Calu3 (cell line): Measurements from ENCODE around the gene PDK2. TPM values are rescaled to one million over a fixed set of nuclear protein-coding genes. Genes with fewer than 3 reads are reported as not detected.
A peak's percentile ranks its signal among the peaks of the same experiment; 100 is the strongest.

Experiments
- BruUV-seq: library from RNA; stranded (reverse); fragments of 400-500 nt; replicated peaks from 2 replicates; lab custom pipeline; 2021; lab: Mats Ljungman, UMichigan
- CTCF ChIA-PET: fragments of 300-600 bp; sonication (Branson Sonifier 250); formaldehyde crosslinking; loops from one replicate; lab custom pipeline; 2022; ENCODE audit warnings: antibody characterized with exemption; lab: Charles Lee
- DNase-seq: peaks from one replicate; pipeline ENCODE4 v3.0.0; 2022
- H3K27ac Mint-ChIP-seq: one replicate; pipeline ENCODE4 v1.8.0; 2022; ENCODE audit warnings: mixed read lengths; ENCODE audit not compliant: unreplicated experiment
- H3K27me3 Mint-ChIP-seq: one replicate; pipeline ENCODE4 v1.8.0; 2022; ENCODE audit warnings: mixed read lengths; ENCODE audit not compliant: unreplicated experiment
- H3K36me3 Mint-ChIP-seq: one replicate; pipeline ENCODE4 v1.8.0; 2022; ENCODE audit warnings: mild to moderate bottlenecking, moderate library complexity, mixed read lengths; ENCODE audit not compliant: insufficient read depth, unreplicated experiment
- H3K4me1 Mint-ChIP-seq: one replicate; pipeline ENCODE4 v1.8.0; 2022; ENCODE audit warnings: mild to moderate bottlenecking, low read depth, mixed read lengths; ENCODE audit not compliant: unreplicated experiment
- H3K4me3 Mint-ChIP-seq: one replicate; pipeline ENCODE4 v1.8.0; 2022; ENCODE audit warnings: mild to moderate bottlenecking, low read depth, moderate library complexity, mixed read lengths; ENCODE audit not compliant: unreplicated experiment
- H3K9me3 Mint-ChIP-seq: one replicate; pipeline ENCODE4 v1.8.0; 2022; ENCODE audit warnings: low read depth, mixed read lengths; ENCODE audit not compliant: unreplicated experiment
- CTCF ChIP-seq: fragments of 200-600 bp; IDR thresholded peaks from one replicate; pipeline ENCODE4 v1.8.0; 2022; ENCODE audit warnings: antibody characterized with exemption; ENCODE audit not compliant: unreplicated experiment
- intact Hi-C: fragments of 100-400 bp; cut with micrococcal nuclease; formaldehyde crosslinking; loops from one replicate; pipeline ENCODE4 v1.10.0; 2022; ENCODE audit not compliant: unreplicated experiment
- total RNA-seq: library from RNA; stranded (reverse); gene quantifications from 2 replicates; pipeline ENCODE4 v1.2.3, GENCODE V29; 2022

The PDK2 gene
- total RNA-seq, 1 experiment from 2014 or later: 29.5 TPM

- no TSS peak for BruUV-seq
- Mint-ChIP-seq H3K27me3 (no peaks in the 10 kb centered on the region), H3K4me1 (peaks cover 96% of the 10 kb centered on the region), H3K4me3 (no peak overlapping the region), H3K27ac (peak overlapping the region; percentile 70), H3K36me3 (peaks cover 55% of the 10 kb centered on the region), H3K9me3 (peaks cover 3% of the 10 kb centered on the region)
- TF ChIP-seq CTCF: no peak
- DNase-seq: peak; percentile 56
- CTCF ChIA-PET: interaction anchor here (0.7 to 1.3 kb wide), 3 partner anchors 10 to 21 kb away, joined by 3 to 4 read pairs (median 3); no protein-coding TSS in a partner anchor
- intact Hi-C loops: no loop called here
These were observed 47.5 kb upstream of the PDK2 start for GRCh38 chr17:50047488-50048126.

- no peak for DNase-seq
- BruUV-seq: no TSS peak
- H3K9me3 Mint-ChIP-seq: peaks cover 3% of the 10 kb centered on the region
- peaks cover 96% of the 10 kb centered on the region for H3K4me1 Mint-ChIP-seq
- CTCF ChIA-PET: interaction anchor here (1.0 to 1.3 kb wide), 2 partner anchors 9 to 21 kb away, joined by 3 read pairs; no protein-coding TSS in a partner anchor
- no peaks in the 10 kb centered on the region for H3K27me3 Mint-ChIP-seq
- peaks cover 61% of the 10 kb centered on the region for H3K36me3 Mint-ChIP-seq
- no peak for TF ChIP-seq CTCF
- peak overlapping the region; percentile 75 for H3K27ac Mint-ChIP-seq
- no peak overlapping the region for H3K4me3 Mint-ChIP-seq
- intact Hi-C loops: no loop called here
These were observed 46.9 kb upstream of the PDK2 start for GRCh38 chr17:50048146-50048720.

GRCh38 chr17:50048988-50049387 is 46.2 kb upstream of the PDK2 start:
- BruUV-seq: no TSS peak

DNA sequence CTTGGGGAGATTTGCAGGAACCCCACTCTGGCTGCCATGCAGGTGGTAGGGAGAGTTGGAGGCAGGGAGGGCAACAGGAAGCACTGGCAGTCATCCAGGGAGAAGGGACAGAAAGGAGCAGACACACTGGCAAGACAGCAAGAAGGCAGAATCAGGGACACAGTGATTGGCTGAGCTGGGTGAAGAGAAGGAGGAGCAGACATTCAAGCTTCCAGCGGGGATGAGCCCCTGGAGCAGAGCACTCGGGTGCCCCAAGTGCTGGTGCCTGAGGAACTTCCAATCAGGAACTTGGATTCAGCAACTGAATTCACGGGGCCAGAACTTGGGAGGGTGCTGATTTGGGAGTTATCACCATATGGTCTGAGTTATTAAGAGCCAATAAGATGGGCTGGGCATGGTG is 45.5 kb upstream of the PDK2 start:
- Mint-ChIP-seq H3K27ac (peak overlapping the region; percentile 75), H3K27me3 (no peaks in the 10 kb centered on the region), H3K4me1 (peaks cover 89% of the 10 kb centered on the region), H3K4me3 (peak overlapping the region; percentile 2), H3K9me3 (peaks cover 3% of the 10 kb centered on the region), H3K36me3 (peaks cover 73% of the 10 kb centered on the region)
- no peak for TF ChIP-seq CTCF
- BruUV-seq: no TSS peak
- intact Hi-C loops: no loop called here
- CTCF ChIA-PET: interaction anchor here (0.8 to 1.4 kb wide), 3 partner anchors 13 to 22 kb away, joined by 3 to 9 read pairs (median 3); no protein-coding TSS in a partner anchor
- no peak for DNase-seq

More at GRCh38 chr17:50048988-50049387, 46.2 kb upstream of the PDK2 start:
- Mint-ChIP-seq H3K4me1 (peaks cover 94% of the 10 kb centered on the region), H3K4me3 (peak overlapping the region; percentile 2), H3K27ac (peak overlapping the region; percentile 75), H3K9me3 (peaks cover 3% of the 10 kb centered on the region), H3K27me3 (no peaks in the 10 kb centered on the region), H3K36me3 (peaks cover 67% of the 10 kb centered on the region)
- intact Hi-C loops: no loop called here
- no peak for TF ChIP-seq CTCF
- CTCF ChIA-PET: interaction anchor here (0.8 kb wide), 1 partner anchor 13 kb away, joined by 3 read pairs; no protein-coding TSS in a partner anchor
- DNase-seq: no peak
